A204.1 (cell line): ENCODE data around the gene COBL.

Experiments used
- FAIRE-seq: peaks from 2 replicates; lab custom pipeline; 2012; peaks lifted over from hg19 to GRCh38; lab: Jason Lieb, UNC

The COBL gene

DNA sequence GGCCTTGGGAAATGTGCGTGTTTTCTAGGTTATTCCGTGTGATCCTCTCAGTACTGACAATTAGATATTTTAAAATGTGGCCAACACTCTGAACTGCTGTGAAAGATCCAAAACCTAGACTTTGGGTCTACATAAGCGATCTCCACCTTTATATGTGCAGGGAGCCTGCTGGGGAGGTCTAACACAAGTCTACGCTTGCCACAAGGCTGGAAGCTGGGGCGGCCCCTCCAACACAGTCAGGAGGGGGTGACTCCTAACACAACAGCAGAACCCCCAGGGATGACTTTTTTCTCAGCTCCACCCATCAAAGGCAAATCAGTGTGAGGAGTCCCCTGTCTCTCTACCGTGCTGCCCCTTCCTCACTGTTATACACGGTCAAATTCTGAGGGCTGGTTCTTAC lies 202.6 kb downstream of the COBL start:
- no peak for FAIRE-seq

- no peak for FAIRE-seq
Observed at GRCh38 chr7:51113560-51113959, 203.0 kb downstream of the COBL start.

DNA sequence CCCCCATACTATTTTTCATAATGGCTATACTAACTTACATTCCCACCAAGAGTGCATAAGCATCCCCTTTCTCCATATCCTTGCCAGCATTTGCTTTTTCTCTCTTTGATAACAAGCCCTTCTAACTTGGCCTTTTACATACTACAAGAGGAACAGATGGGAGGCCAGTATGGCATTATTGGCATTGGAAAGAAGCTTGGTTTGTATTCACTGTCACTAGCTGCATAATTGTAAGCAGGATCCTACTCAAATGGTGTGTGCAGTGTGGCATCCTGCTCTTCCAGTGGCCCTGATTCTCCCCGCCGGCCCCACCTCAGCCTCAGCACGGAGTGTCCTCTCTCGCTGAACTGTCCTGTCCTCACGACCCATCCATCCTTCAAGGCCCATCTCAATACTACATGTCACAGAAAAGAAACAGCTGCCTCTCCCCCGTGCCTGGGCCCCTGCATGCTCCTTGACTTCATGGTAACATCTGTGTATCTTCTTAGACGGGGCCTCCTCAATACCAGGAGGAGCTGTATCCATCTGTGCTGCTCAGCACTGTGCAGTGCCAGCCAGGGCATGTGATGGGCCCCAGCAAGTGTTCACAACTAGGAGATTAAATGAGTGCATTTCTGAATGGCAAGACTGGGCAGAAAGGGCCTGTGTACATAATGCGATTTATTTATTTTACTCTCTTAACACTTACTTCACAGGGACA lies 205.2 kb downstream of the COBL start:
- no peak for FAIRE-seq

DNA sequence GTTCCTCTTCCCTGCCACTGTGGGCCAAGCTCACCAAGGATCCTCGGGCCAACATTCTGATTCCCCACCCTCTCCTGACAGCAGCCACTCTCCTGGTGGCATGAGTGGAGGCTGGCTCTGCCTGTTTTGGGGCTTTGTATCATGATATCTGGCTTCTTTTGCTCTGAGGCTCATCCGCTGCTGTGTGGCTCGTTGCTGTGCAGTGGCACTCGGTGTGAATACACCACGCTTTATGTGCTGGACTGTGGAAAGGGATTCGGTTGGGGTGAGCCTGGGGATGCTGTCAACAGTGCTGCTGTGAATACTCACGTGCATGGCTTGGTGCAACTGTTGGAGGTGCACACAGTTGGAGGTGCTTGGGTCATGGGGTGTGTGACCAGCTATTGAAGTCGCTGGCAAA lies 208.5 kb downstream of the COBL start:
- FAIRE-seq, result no peak

DNA sequence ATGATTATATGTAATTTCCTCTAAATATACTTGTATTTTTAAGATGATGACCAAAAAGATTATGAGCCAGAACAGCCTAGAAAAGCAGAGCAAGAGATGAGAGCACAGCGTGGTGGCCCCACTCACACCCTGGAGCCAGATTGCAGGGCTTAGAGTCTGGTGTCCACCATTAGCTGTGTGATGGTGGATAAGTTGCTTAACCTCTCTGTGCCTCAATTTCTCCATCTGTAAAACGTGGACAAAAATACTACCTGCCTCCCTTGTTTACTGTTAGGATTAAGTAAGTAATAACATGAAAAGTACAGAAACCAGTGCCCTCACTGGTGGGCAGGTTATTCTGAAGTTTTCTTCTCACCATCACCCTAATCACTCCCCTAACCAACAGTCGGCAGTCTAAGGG lies 212.3 kb downstream of the COBL start:
- no peak for FAIRE-seq

GRCh38 chr7:51103718-51104117 lies 212.9 kb downstream of the COBL start:
- no peak for FAIRE-seq

DNA sequence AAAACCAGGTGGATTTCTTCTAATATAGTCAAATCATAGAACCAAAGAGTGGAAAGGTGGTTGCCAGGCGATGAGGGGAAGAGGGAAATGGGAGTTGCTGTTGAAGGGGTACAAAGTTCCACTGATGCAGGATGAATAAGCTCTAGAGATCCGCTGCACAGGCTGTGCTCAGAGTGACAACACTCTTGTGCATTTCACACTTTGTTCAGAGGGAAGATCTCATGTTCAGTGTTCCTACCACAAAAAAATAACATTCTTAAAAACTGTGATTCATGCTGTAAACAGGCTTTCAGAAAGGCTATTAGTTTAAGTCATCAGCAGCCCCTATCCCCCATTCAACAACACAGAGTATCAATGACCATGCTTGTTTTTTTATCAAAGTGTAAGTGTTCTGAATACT lies 213.8 kb downstream of the COBL start:
- no peak for FAIRE-seq

DNA sequence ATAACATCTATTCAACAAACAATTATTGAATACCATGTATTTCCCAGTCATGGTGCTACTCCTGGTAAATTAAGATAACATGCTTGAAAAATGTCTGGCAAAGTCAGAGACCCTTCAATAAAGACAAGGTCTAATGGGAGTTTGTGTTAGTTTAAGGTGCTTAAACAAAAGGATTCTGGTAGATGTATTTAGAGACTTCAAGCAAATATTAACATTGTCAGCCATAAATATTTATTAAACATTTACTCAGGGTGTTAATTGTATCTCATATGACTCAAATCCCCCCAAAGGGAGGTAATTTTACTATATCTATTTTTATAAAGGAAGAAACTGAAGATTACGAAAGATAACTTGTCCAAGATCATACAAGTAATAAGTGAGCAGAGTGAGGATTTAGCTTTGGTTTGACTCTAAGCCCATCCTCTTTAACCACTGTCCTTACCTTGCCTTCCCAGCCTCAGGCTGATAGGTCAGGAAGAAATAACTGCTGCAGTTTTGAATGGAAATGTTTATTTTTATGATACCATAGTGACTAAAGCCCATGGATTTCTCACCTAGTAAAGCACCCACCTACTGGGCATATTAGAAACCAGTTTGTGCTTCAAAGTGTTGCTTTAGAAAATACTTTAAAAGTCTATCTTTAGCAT lies 215.4 kb downstream of the COBL start:
- no peak for FAIRE-seq

DNA sequence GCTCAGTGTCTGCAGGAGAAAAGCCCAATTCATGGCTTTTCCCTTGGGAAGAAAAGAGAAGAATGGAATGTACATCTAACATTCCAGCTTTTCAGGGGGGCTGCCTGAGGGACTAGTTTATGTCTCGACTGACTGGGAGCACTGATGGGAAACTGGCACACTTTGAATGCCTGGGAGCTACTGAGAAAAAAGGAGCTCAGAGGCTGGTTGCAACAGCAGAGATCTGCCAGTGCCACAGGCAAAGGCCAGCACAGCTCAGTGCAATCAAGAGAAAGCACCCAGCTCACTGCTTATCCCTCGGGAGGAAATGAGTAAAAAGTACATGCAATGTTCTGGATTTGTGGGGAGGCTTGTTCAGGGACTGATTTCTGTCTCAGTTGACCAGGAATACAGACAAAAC lies 226.2 kb downstream of the COBL start:
- FAIRE-seq, result no peak

DNA sequence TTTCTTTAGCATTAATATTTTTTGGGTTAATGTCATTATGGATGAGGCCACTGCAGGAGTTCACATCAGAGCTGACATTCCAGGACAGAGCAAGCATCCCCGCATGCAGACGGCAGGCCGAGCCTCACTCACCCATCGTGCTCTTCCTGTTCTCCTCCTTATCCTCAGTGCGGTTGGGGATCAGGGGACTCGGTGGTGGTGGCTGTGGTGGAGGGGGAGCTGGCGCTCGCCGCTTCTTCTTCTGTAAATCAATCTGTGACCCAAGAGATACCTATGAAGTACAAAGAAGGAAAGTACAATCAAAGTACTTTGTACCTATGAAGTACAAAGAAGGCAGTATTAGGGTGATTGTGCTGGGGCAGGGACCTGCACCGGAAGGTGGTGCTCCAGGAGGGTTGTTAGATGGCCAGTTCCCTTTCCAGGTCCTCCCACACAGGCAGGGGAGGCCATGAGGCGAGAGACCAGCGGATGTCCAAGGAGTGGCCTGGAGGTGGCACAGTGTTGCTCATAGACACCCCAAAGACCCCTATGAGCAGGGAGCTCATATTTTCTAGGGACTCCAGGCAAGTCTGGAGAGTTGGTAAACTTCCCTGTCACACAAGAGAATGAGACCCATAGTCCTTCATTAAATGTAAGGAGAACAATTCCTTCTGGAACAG lies 231.4 kb downstream of the COBL start:
- FAIRE-seq, result no peak

GRCh38 chr7:51084121-51084520 lies 232.5 kb downstream of the COBL start:
- no peak for FAIRE-seq

GRCh38 chr7:51082940-51083533 lies 233.6 kb downstream of the COBL start:
- no peak for FAIRE-seq

GRCh38 chr7:51082096-51082840 lies 234.3 kb downstream of the COBL start:
- no peak for FAIRE-seq

- no peak for FAIRE-seq
Observed at GRCh38 chr7:51081270-51081890, 235.2 kb downstream of the COBL start.

- FAIRE-seq, result no peak
Observed at GRCh38 chr7:51080622-51081269, 235.9 kb downstream of the COBL start.

DNA sequence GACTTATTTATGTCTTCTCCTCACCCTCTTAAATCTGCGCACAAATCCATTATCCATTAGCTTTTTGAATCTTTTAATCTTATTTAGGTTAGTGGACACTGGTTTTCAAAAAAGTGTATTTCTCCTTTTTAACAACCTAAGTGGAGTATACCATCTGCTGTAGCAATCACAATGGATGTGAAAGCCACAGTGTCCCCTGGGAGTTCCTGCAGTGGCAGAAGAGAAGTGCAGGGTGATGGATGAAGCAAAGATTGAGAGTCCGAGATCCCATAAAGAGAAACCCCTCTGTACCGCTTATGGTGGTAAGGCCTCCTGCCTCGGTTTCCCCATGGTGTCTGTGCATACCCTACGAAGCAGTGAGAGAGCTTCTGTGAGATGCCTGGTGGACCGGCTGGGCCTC lies 236.4 kb downstream of the COBL start:
- FAIRE-seq, result no peak

DNA sequence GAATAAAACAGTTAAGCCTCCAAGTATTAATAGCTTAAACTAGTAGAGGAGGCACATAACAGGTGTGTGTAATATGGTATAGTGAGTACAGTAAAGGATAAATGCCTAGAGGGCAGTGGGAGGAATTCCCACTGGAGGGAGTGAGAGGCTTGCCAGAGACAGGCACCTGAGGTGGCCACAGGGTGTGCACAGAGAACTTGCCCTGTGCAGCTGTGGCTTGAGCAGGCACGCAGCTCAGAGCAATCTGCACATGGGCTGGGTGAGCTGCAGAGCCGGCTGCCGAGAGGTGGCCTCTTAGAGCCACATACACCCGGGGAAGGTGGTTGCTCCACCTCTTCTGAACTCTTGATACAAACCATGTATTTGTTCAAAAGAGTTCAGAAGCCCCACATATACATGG lies 237.1 kb downstream of the COBL start:
- FAIRE-seq, result no peak

GRCh38 chr7:51078653-51079052 lies 238.0 kb downstream of the COBL start:
- no peak for FAIRE-seq

DNA sequence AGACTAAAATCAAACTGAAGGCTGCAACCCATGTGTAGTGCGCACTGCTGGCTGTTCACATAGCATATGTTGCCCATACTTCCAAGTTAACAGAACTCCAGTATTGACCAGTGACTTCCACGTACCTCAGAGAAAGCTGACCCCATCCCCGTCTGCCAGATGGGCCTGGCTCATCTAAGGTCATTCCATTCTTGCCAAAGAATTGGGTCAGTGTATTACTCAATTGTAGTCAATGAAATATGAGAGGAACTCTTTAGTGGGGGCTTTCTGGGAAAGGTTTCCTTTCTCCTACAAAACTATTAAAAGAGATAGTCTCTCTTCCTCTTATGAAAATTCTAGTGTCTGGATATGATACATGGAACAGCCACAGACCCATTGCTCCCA lies 238.6 kb downstream of the COBL start:
- no peak for FAIRE-seq

DNA sequence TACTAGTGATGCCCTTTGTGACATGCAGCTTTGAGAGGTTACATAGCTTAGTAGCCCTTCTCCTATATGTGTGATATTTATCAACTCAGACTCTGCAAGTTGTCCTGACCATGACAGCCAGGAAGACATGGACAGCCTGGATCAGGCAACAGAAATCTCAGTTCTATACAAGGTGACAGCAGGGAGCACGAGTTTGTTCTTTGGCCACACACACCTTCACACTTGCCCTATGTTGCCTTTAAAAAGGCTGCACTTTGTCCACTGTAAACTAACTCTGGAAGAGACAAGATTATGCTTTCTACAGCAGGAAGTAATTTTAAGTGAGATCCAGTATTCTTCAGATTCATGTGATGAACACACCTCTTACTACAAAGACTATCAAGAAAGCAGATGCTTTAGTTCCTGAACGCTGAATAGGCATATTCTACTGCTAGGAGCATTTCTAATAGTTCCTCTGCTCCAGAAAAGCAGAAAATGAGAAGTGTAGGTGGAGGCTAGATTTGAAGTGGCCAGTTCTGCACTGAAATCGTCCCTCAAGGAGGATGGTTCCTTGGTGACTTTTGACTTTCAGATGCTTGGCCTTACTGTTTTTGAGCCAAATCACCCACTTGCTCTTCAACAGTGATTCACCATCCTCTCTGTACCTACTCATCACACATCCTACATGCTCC lies 239.2 kb downstream of the COBL start:
- no peak for FAIRE-seq
